ENCODE results near the gene PUS10. TPM values are rescaled to one million over a fixed set of nuclear protein-coding genes. Genes with fewer than 3 reads are reported as not detected.

The PUS10 gene
- total RNA-seq, 2 donors from 2014 or later: 9.7 to 11.9 TPM

GRCh38 chr2:60976875-60977561 lies 41.0 kb downstream of the PUS10 start:
- peak; percentile 92 to 95 for ATAC-seq (replicated peaks in 1 of 2)
- peak; percentile 29 to 31 for DNase-seq
- H3K4me1 Mint-ChIP-seq (ENCODE audit: low read depth): peaks cover 54% of the 10 kb centered on the region

GRCh38 chr2:60976256-60976850 lies 41.7 kb downstream of the PUS10 start:
- DNase-seq: no peak
- no peak for ATAC-seq (replicated peaks in 1 of 2)
- H3K36me3 Mint-ChIP-seq (ENCODE audit: insufficient read depth in 2 of 2): no peaks in the 10 kb centered on the region
- H3K4me3 Mint-ChIP-seq: peak overlapping the region in 1 of 2 donors; percentile 22
- no peaks in the 10 kb centered on the region for H3K9me3 Mint-ChIP-seq
- peaks cover 59% of the 10 kb centered on the region for H3K4me1 Mint-ChIP-seq (ENCODE audit: low read depth)
- no peaks in the 10 kb centered on the region for H3K27me3 Mint-ChIP-seq (ENCODE audit: low read depth)
- no peak overlapping the region for H3K27ac Mint-ChIP-seq

More at GRCh38 chr2:60976875-60977561, 41.0 kb downstream of the PUS10 start:
- Mint-ChIP-seq H3K4me3 (peak overlapping the region; percentile 37 to 49), H3K36me3 (ENCODE audit: insufficient read depth in 2 of 2) (no peaks in the 10 kb centered on the region), H3K27me3 (ENCODE audit: low read depth) (no peaks in the 10 kb centered on the region), H3K9me3 (no peaks in the 10 kb centered on the region), H3K27ac (peak overlapping the region; percentile 0)

GRCh38 chr2:60974652-60975051 lies 43.4 kb downstream of the PUS10 start:
- DNase-seq (no peak), ATAC-seq (replicated peaks in 1 of 2) (no peak)
- Mint-ChIP-seq H3K27ac (no peak overlapping the region), H3K27me3 (ENCODE audit: low read depth) (no peaks in the 10 kb centered on the region), H3K9me3 (no peaks in the 10 kb centered on the region), H3K4me3 (no peak overlapping the region), H3K36me3 (ENCODE audit: insufficient read depth in 2 of 2) (no peaks in the 10 kb centered on the region), H3K4me1 (ENCODE audit: low read depth) (peaks cover 54% of the 10 kb centered on the region)

- H3K27me3 Mint-ChIP-seq (ENCODE audit: low read depth): no peaks in the 10 kb centered on the region
- no peak for DNase-seq
- H3K4me3 Mint-ChIP-seq: no peak overlapping the region
- peaks cover 45% of the 10 kb centered on the region for H3K4me1 Mint-ChIP-seq (ENCODE audit: low read depth)
- H3K27ac Mint-ChIP-seq: no peak overlapping the region
- H3K36me3 Mint-ChIP-seq (ENCODE audit: insufficient read depth in 2 of 2): no peaks in the 10 kb centered on the region
- ATAC-seq (replicated peaks in 1 of 2): no peak
- H3K9me3 Mint-ChIP-seq: no peaks in the 10 kb centered on the region
Observed at GRCh38 chr2:60973705-60974104, 44.4 kb downstream of the PUS10 start.

GRCh38 chr2:60972889-60973656 lies 45.0 kb downstream of the PUS10 start:
- H3K27me3 Mint-ChIP-seq (ENCODE audit: low read depth): no peaks in the 10 kb centered on the region
- H3K36me3 Mint-ChIP-seq (ENCODE audit: insufficient read depth in 2 of 2): no peaks in the 10 kb centered on the region
- H3K9me3 Mint-ChIP-seq: no peaks in the 10 kb centered on the region
- no peak overlapping the region for H3K27ac Mint-ChIP-seq
- no peak overlapping the region for H3K4me3 Mint-ChIP-seq
- H3K4me1 Mint-ChIP-seq (ENCODE audit: low read depth): peaks cover 38% of the 10 kb centered on the region
- ATAC-seq (replicated peaks in 1 of 2): no peak
- no peak for DNase-seq

- no peak for ATAC-seq (replicated peaks in 1 of 2)
Observed at GRCh38 chr2:60966507-60967405, 51.3 kb downstream of the PUS10 start.

GRCh38 chr2:60965499-60965785 lies 52.6 kb downstream of the PUS10 start:
- peaks cover 44% of the 10 kb centered on the region for H3K4me1 Mint-ChIP-seq (ENCODE audit: low read depth)
- H3K27me3 Mint-ChIP-seq (ENCODE audit: low read depth): no peaks in the 10 kb centered on the region
- H3K27ac Mint-ChIP-seq: peak overlapping the region; percentile 78
- ATAC-seq (replicated peaks in 1 of 2) (no peak), DNase-seq (no peak)
- H3K4me3 Mint-ChIP-seq: peak overlapping the region in 1 of 2 donors; percentile 40
- H3K9me3 Mint-ChIP-seq: peaks cover 0 to 2% of the 10 kb centered on the region in 2 donors
- H3K36me3 Mint-ChIP-seq (ENCODE audit: insufficient read depth in 2 of 2): peaks cover 0 to 2% of the 10 kb centered on the region in 2 donors

More at GRCh38 chr2:60966507-60967405, 51.3 kb downstream of the PUS10 start:
- Mint-ChIP-seq H3K4me3 (peak overlapping the region in 1 of 2 donors; percentile 87), H3K36me3 (ENCODE audit: insufficient read depth in 2 of 2) (peaks cover 0 to 2% of the 10 kb centered on the region in 2 donors), H3K9me3 (peaks cover 0 to 2% of the 10 kb centered on the region in 2 donors), H3K4me1 (ENCODE audit: low read depth) (peaks cover 53% of the 10 kb centered on the region), H3K27me3 (ENCODE audit: low read depth) (no peaks in the 10 kb centered on the region), H3K27ac (peak overlapping the region; percentile 89)
- no peak for DNase-seq

GRCh38 chr2:60964651-60965498 lies 53.2 kb downstream of the PUS10 start:
- peaks cover 44% of the 10 kb centered on the region for H3K4me1 Mint-ChIP-seq (ENCODE audit: low read depth)
- H3K4me3 Mint-ChIP-seq: peak overlapping the region in 1 of 2 donors; percentile 40
- peaks cover 0 to 2% of the 10 kb centered on the region in 2 donors for H3K9me3 Mint-ChIP-seq
- DNase-seq: no peak
- peaks cover 0 to 2% of the 10 kb centered on the region in 2 donors for H3K36me3 Mint-ChIP-seq (ENCODE audit: insufficient read depth in 2 of 2)
- H3K27ac Mint-ChIP-seq: peak overlapping the region; percentile 78
- peak in 1 of 2 donors; percentile 26 for ATAC-seq (replicated peaks in 1 of 2)
- no peaks in the 10 kb centered on the region for H3K27me3 Mint-ChIP-seq (ENCODE audit: low read depth)

GRCh38 chr2:60963190-60963589 lies 54.9 kb downstream of the PUS10 start:
- H3K4me1 Mint-ChIP-seq (ENCODE audit: low read depth): peaks cover 44% of the 10 kb centered on the region
- no peak overlapping the region for H3K27ac Mint-ChIP-seq
- DNase-seq: no peak
- peaks cover 0 to 2% of the 10 kb centered on the region in 2 donors for H3K9me3 Mint-ChIP-seq
- H3K4me3 Mint-ChIP-seq: no peak overlapping the region
- peaks cover 2% of the 10 kb centered on the region in 2 donors for H3K36me3 Mint-ChIP-seq (ENCODE audit: insufficient read depth in 2 of 2)
- no peak for ATAC-seq (replicated peaks in 1 of 2)
- no peaks in the 10 kb centered on the region for H3K27me3 Mint-ChIP-seq (ENCODE audit: low read depth)

- Mint-ChIP-seq H3K4me3 (no peak overlapping the region), H3K27ac (no peak overlapping the region), H3K36me3 (ENCODE audit: insufficient read depth in 2 of 2) (peaks cover 2% of the 10 kb centered on the region in 2 donors), H3K27me3 (ENCODE audit: low read depth) (no peaks in the 10 kb centered on the region), H3K9me3 (peaks cover 0 to 2% of the 10 kb centered on the region in 2 donors), H3K4me1 (ENCODE audit: low read depth) (peaks cover 43% of the 10 kb centered on the region)
- DNase-seq: no peak
- no peak for ATAC-seq (replicated peaks in 1 of 2)
Observed at GRCh38 chr2:60962528-60962927, 55.5 kb downstream of the PUS10 start.

GRCh38 chr2:60961457-60961856 lies 56.6 kb downstream of the PUS10 start:
- no peak overlapping the region for H3K27ac Mint-ChIP-seq
- DNase-seq: no peak
- H3K9me3 Mint-ChIP-seq: peaks cover 0 to 2% of the 10 kb centered on the region in 2 donors
- peaks cover 2% of the 10 kb centered on the region in 2 donors for H3K36me3 Mint-ChIP-seq (ENCODE audit: insufficient read depth in 2 of 2)
- ATAC-seq (replicated peaks in 1 of 2): peak in 1 of 2 donors; percentile 31
- H3K4me3 Mint-ChIP-seq: no peak overlapping the region
- H3K27me3 Mint-ChIP-seq (ENCODE audit: low read depth): no peaks in the 10 kb centered on the region
- H3K4me1 Mint-ChIP-seq (ENCODE audit: low read depth): peaks cover 32% of the 10 kb centered on the region

- H3K27me3 Mint-ChIP-seq (ENCODE audit: low read depth): no peaks in the 10 kb centered on the region
- no peak for DNase-seq
- H3K4me3 Mint-ChIP-seq: no peak overlapping the region
- no peak for ATAC-seq (replicated peaks in 1 of 2)
- H3K36me3 Mint-ChIP-seq (ENCODE audit: insufficient read depth in 2 of 2): peaks cover 2% of the 10 kb centered on the region in 2 donors
- peaks cover 0 to 2% of the 10 kb centered on the region in 2 donors for H3K9me3 Mint-ChIP-seq
- H3K27ac Mint-ChIP-seq: no peak overlapping the region
- H3K4me1 Mint-ChIP-seq (ENCODE audit: low read depth): peaks cover 25% of the 10 kb centered on the region
Observed at GRCh38 chr2:60960706-60961105, 57.3 kb downstream of the PUS10 start.
